GM18508 (cell line): ENCODE data around the gene TRAPPC1.

Source experiments
- ATAC-seq: cut with Tn5 transposase; IDR thresholded peaks from one replicate; pipeline ENCODE4 v1.9.1; 2021; ENCODE audit warnings: moderate number of reproducible peaks; ENCODE audit not compliant: insufficient read depth, unreplicated experiment

Gene TRAPPC1

GRCh38 chr17:7909089-7909488 is 22.7 kb downstream of the TRAPPC1 start:
- ATAC-seq = no peak

- no peak for ATAC-seq
These were observed 28.3 kb downstream of the TRAPPC1 start for GRCh38 chr17:7903154-7904103.

- ATAC-seq = no peak
These were observed 34.0 kb downstream of the TRAPPC1 start for GRCh38 chr17:7897773-7898172.

GRCh38 chr17:7897090-7897489 is 34.7 kb downstream of the TRAPPC1 start:
- ATAC-seq = no peak

- ATAC-seq = no peak
These were observed 36.9 kb downstream of the TRAPPC1 start for GRCh38 chr17:7894866-7895265.

DNA sequence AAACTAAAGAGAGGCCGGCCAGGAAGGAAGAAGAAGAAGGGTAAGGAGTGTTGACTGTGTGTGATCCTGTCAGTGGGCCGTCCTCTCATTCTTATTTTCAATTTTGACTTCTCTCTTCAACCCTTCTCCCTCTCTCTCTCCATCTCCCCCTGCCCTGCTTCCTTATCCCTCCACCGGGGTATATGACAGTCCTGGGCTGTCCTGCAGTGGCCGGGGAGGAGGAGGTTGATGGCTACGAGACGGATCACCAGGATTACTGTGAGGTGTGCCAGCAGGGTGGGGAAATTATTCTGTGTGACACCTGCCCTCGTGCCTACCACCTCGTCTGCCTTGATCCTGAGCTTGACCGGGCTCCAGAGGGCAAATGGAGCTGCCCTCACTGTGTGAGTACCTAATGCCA is 37.5 kb downstream of the TRAPPC1 start:
- ATAC-seq = no peak

- ATAC-seq = no peak
These were observed 38.4 kb downstream of the TRAPPC1 start for GRCh38 chr17:7893187-7893880.

DNA sequence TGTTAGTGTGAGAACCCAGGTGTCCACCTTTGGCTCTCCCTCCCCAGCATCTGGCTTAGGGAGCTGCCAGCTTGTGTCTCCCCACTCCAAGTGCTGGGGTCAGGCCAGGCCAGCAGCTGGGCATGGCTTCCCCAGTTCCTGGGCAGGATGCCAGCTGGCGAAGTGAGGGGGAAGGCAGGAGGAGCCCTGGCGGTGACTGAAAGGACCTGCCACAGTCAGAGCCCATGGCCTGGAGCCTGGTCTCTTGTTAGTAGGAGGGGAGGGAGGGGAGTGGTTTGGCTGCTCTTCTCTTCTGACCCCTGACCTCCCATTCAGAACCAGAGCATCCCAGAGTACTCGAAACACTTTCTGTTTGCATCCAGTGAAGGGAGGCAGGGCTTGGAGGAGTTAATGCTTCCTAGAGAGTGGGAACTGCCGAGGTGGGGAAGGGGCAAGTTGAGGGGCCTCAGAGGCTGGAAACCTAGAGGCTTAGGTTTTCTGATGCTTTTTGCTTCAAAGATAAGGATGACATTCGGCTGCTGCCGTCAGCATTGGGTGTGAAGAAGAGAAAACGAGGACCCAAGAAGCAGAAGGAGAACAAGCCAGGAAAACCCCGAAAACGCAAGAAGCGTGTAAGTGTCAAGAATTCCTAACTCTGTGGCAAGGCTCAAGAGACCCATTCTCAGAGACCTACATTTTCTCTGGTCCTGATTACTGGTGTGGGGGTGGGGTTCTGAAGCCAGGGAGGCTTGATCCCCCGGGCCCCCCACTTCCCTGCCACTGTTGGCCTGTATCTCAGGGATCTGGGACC is 42.4 kb downstream of the TRAPPC1 start:
- ATAC-seq = no peak

DNA sequence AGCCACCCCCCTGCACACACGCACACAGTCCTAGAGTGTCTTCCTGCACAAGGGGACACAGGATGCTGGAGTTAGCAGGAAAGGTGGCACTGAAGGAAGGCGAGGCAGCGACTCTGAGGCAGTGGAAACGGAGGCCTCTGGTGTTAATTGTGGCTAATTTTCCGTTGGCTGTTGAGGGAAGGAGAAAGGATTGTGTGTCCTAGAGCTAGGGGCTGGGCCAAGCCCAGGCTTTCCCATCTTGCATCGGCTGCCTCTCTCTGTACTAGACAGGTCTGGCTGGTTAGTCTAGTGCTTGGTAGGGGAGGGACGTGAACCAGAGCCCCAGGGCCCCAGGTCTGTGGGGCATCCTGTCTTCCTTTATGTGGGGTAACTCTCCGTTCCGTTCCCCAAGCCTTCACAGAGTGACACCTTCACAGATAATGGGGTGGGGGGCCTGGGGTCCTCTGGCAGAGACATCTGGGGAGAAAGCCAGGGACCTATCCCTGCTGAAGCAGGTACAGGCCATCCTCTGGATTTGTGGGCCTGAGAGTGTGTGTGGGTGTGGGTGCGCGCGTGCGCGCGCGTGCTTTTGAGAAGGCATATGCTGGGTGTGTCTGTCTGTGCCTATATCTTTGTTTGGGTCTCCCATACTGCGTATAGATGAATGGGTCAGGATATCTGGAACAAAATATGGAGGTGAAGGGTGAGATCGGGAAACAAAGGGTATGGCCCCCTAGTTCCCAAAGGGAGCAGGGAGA is 43.4 kb downstream of the TRAPPC1 start, which contains the start of gene CHD3:
TSS of gene CHD3 (plus strand) at position 606 of the 737 bp plus-strand sequence. CDS start 212 bp downstream, outside the sequence.
- ATAC-seq = no peak

GRCh38 chr17:7887482-7888183 is 44.1 kb downstream of the TRAPPC1 start:
- no peak for ATAC-seq

DNA sequence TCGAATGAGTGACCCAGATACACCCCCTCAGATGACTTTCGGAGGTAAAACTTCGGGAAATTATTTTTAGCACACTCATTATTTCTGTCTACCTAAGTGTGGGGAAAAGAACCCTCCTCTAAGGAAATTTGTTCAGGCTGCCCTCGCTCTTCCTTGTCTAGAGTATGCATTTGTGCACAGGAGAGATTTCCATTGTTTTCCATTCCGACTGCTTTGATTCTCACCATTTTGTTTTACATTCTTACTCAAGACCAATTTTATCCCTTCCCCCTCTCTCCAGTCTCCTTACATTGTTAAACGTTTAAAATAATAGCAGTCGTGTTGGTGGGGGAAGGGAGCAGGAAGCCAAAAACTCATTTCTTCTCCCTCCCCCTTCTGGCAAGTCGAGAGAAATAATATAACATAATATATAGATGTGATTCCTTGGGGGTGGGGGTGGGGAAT is 44.7 kb downstream of the TRAPPC1 start:
- no peak for ATAC-seq

- no peak for ATAC-seq
These were observed 45.3 kb downstream of the TRAPPC1 start for GRCh38 chr17:7886227-7887037.

GRCh38 chr17:7885367-7886226 is 46.1 kb downstream of the TRAPPC1 start:
- no peak for ATAC-seq

DNA sequence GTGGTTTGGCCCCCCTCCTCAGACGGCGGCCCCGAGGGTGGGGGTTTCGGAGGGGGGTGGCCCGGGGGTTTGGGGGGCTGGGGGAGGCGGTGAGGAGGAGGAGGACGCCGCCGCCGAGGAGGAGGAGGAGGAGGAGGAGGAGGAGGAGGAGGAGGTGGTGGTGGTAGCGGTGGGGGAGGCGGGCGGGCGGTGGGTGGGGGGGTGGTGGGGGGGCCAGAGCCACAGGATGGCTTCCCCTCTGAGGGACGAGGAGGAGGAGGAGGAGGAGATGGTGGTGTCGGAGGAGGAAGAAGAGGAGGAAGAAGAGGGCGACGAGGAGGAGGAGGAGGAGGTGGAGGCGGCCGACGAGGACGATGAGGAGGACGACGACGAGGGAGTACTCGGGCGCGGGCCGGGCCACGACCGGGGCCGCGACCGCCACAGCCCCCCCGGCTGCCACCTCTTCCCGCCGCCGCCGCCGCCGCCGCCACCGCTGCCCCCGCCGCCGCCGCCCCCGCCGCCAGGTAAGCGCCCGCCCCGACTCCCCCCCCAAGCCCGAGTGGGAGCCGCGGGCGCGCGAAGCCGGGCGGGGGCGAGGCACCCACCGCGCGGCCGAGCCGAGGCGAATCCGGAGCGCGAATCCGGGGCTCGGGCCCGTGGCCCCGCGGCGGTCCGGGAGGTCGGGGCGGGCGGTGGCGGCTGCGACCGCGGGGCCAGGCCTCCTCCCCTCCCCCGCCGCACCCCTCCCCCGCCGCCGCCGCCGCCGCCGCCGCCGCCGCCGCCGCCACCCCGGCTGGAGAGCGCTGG is 47.0 kb downstream of the TRAPPC1 start:
- ATAC-seq = no peak

DNA sequence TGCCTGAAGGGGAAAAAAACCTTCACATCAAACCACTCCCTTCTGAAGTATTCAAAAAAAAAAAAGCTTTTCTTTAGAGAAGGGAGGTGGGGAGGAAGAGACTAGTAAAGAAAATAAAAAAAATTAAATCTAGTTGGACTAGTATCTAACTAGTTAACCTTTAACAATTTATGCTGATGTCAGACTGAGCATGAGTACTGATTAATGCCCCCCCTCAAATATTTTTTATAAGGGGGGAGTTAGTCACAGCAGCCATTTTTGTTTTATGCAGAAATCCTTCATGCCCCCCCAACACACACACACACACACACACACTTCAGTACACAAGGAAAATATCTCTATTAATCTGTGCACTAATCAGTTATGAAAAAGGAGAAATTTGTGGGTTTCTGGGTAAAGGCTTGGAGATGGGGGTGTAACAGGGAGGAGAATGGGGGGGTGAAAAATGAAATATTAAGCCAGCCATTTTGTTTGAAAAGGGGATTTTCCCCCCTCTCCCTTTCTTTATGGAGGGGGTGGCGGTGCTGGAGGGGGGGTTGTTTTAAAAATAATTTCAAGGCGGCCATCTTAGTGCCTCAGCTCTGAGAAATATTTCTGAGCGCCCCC is 47.9 kb downstream of the TRAPPC1 start:
- no peak for ATAC-seq

DNA sequence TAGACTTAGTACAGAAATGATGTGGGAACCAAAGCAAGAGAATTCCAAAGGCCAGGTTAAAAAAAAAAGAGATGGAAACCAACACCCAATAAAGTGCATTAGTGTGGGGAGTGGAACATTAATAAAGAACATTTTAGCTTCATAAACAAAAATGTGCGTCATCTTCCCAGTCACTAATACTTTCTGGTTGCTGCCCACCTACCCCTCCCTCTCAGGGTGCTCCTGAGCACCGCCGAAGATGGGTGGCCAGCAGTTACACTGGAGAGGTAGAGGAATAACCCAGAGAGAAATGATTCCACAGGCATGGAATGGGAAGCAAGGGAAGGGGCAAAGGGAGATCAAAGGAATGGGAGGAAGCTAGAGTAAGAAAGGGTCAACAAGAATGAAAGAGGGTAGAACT is 49.1 kb downstream of the TRAPPC1 start:
- no peak for ATAC-seq
